ENCODE results near the gene CYTH3.

CYTH3 gene

GRCh38 chr7:6116211-6116610 lies 156.2 kb downstream of the CYTH3 start:
- in situ Hi-C loops (cut with MboI; ENCODE audit: low sequenced_read_pairs) = no loop called here
